Stimulated activated CD4-positive, alpha-beta T cell treated with anti-CD3 and anti-CD28 coated beads, Interleukin-2, amount 100 ng/mL, for 48 hours (primary cell): ENCODE results near the gene TMCC3.
"Not testable (repeated sequence)": the region's sequence is repeated elsewhere in the genome, so short reads cannot be mapped to it uniquely, and the experiment has no call there.

Experiments
- DNase-seq, 2 donors: peaks; one replicate each; pipeline ENCODE4 v3.0.0-alpha.2; 2020

Gene TMCC3

GRCh38 chr12:94596596-94596995 lies 53.8 kb downstream of the TMCC3 start:
- DNase-seq, result no peak

DNA sequence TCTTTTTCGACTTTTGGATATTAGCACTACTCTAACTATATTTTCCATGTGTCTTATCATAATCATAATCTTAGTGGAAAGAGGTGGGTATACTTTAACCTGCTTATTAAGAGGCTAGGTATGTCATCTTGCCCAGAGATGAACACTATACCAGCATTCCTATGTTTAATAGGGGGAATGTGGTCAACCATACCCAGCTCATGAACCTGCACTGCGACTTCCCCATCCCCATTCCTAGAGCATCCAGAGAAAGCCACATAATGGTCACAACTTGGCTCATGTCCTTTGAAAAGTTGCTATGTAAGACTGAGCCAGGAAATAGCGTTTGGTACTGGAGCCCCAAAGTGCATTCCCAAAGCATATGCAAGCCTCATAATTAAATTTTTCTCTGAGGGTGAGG lies 55.2 kb downstream of the TMCC3 start:
- DNase-seq, result no peak

- no peak for DNase-seq
These were observed 55.9 kb downstream of the TMCC3 start for GRCh38 chr12:94594443-94594825.

DNA sequence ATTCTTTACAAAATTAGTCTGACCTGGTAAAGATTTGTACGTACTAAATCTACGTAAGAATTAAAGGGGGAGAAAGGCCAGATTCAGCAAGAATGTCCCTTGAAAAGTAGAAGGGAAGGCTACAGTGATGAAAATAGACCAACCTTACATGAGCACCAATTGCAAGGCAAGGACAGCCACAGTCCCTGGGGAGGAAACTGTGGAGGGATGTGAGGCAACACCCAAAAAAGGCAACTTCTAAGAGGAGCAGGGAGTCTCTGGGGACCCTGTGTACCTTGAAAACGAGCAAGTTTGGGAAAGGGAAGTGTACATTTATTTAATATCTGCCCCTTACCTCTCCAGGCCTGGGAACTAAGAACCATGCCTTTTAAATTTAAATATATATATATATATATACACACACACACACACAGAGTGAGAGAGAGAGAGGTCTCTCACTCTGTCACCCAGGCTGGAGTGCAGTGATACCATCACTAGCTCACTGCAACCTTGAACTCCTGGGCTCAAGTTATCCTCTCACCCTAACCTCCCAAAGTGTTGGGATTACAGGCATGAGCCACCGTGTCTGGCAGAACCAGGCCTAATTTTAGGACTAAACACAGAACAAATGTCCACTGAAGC lies 56.4 kb downstream of the TMCC3 start:
- no peak for DNase-seq

DNA sequence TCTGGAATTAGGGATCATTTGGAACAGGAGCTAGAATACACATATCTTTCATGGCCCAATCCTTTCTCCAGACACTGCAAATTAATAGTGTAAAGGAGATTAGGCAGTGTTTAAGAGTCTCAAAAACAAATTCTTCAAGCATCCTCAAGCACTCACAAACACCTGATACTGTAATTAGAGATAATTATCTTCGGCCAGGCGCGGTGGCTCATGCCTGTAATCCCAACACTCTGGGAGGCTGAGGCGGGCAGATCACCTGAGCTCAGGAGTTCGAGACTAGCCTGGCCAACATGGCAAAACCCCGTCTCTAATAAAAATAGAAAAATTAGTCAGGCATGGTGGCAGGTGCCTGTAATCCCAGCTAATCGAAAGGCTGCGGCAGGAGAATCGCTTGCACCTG lies 57.6 kb downstream of the TMCC3 start:
- DNase-seq, result not testable (repeated sequence)

GRCh38 chr12:94592080-94592479 lies 58.3 kb downstream of the TMCC3 start:
- no peak for DNase-seq

GRCh38 chr12:94590428-94590827 lies 59.9 kb downstream of the TMCC3 start:
- DNase-seq, result no peak

DNA sequence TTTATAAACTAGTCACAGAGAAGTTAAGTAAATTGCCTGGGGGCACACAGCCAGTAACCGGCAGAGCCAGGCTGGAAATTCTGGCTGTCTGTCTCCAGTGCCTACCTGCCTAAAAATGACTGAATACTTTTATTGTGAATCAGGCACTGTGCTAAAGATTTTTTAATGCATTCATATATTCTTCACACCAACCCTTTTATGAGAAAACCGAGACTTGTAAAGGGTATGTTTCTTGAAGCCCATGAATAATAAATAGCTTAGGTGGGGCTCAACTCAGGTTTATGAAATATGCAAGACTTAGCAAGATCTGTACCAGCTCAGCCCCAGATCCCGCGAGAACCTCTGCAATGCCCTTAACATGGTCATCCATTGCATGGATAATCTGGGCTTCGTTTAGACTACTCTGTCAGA lies 60.8 kb downstream of the TMCC3 start:
- no peak for DNase-seq

DNA sequence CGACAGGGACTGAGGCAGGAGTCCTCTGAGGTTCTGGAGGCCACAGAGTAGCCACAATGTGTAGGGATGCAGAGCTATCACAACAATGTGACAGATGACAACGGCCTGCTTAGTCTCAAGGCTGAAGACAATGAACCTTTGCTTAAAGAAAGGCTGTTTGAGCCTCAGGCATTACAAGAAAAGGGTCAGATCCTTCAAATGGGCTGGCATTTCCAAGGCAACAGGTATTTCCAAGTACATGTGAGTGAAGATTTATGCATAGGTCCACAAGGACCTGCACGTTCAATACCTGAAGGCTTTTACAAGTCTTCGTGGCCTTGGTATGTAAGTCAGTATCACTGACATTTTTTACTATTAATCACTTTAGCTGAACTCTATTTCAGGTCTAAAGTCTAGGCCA lies 62.0 kb downstream of the TMCC3 start:
- no peak for DNase-seq

DNA sequence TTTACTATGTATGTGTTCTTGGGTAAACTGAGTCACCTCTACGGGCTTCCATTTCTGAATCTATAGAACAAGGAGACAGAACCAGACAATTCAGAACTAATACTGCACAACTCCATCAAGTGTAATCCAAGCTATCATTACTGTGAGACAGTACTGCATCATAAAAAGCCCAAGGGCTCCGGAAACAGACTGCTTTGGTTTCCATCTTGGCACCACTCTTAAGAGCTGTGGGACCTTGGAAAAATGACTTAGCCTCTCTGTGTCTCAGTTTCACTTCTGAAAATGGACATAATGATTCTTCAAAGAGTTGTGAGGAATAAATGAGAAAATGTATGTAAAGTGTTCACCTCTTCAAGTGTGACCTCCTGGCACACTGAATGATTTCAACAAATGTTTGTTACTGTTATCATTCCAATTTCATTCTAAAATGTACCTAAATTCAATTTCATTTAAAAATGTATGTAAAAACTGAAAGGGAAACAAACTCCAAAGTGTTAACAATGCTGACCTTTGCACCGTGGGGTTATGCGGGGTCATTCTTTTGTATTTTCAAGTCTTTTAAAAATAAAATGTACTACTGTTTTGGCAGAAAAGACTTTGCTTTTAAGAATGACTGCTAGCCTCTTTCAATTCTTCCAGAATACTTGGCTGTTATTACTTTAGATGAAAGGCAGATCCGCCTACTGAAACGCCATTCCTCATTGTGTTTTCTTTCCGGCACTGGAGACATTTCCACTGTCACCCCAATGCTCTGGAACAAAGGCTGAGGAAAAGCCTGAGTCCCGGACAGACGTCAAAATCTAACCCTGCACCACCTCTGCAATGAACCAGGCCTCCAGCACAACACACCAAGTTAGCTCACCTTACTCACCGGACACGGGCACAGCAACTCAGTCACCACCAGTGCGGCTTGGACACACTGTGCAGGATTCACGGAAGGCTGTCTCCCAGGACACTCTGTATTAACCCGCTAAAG lies 62.8 kb downstream of the TMCC3 start:
- DNase-seq, result no peak

- no peak for DNase-seq
These were observed 63.6 kb downstream of the TMCC3 start for GRCh38 chr12:94586589-94587259.

- DNase-seq, result no peak
These were observed 64.7 kb downstream of the TMCC3 start for GRCh38 chr12:94585626-94586025.

- DNase-seq, result no peak
These were observed 66.0 kb downstream of the TMCC3 start for GRCh38 chr12:94584377-94584776.

GRCh38 chr12:94582591-94582990 lies 67.8 kb downstream of the TMCC3 start:
- DNase-seq, result no peak

DNA sequence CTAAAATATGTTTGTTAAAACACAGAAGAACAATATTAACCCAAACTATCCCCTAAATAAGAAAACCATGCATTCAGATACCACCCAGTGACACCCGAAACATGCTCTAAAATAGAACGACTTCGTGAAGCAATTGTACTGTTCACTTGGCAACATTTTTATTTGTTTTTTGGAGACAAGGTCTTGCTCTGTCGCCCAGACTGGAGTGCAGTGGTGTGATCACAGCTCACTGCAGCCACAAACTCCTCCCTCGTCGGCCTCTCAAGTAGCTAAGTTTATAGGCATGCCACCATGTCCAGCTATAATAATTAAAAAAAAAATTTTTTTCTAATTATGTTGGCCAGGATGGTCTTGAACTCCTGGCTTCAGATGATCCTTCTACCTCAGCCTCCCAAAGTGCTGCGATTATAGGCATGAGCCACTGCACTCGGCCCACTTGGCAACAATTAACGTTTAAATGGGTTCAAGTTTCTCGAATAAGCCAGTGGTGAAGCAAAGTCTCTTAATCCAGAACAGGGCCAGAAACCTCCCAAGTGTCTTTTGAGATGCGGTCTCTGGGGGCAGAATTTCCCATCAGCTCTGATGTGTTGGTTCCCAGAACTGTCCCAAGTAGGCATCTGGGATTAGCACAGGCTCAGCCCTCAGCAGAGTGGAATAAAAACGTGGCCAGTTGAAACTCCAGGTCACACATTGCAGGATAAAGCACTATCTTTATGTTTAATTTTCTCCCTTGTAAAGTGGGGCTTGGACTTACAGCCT lies 74.5 kb downstream of the TMCC3 start:
- DNase-seq, result no peak

- no peak for DNase-seq
These were observed 75.3 kb downstream of the TMCC3 start for GRCh38 chr12:94575024-94575423.

GRCh38 chr12:94571556-94571955 lies 78.8 kb downstream of the TMCC3 start:
- DNase-seq, result no peak

GRCh38 chr12:94570161-94570560 lies 80.2 kb downstream of the TMCC3 start:
- DNase-seq, result no peak

DNA sequence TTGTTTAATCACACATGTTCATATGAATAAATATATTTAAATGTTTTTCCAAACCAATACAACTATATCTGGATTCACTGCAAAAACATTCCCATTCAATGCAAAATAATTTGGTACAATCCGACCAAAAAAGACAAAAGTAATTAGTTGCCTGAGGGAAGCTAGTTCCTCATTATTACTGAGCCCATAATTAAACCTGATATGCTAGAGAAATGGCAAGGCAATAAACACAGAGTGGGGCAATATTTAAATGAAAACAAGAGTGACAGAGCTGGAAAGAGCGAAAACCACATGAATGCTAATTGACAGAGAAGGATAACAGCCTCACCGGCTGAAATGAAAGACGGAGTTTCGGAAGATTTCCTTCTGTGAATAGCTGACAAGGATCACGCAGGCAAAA lies 82.6 kb downstream of the TMCC3 start:
- DNase-seq, result no peak

DNA sequence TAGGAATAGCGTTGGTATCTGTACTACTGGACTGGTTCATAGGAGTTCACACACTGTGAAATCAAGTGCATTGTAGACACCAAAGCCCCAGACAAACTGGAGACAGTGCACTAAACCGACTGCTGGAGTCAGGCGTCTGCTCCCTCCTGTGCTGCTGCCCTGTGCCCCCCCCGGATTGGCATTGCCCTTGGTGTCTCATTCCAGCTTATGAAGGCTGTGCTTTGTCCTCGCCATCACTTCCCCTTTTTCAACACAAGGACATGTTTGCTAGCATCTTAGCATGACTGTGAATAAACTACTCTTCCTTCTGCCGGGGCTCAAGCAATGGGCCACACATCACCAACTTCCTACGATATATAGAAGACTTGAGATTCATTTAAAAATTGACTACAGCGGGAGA lies 84.0 kb downstream of the TMCC3 start:
- no peak for DNase-seq

- no peak for DNase-seq
These were observed 84.7 kb downstream of the TMCC3 start for GRCh38 chr12:94565683-94566082.

DNA sequence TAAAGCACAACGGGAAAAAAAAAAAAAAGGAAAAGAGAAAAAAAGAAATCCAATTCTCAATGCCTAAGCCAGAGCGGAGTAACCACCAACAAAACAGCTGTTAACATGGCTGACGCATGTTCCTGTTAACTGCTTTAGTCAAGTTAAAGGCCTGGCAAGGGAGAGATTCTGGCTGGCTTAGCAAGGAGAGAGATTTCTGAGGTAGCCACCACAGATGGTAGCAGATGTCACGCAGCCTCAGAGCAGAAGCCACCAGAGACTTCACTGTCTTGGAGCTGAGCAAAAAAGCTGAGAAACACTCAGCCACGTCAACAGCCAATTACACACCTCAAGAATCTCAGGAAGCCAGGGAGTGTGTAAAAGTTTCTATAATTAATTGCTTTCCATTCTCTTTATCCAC lies 87.1 kb downstream of the TMCC3 start:
- DNase-seq, result no peak

GRCh38 chr12:94561943-94562411 lies 88.4 kb downstream of the TMCC3 start:
- no peak for DNase-seq
